ENCODE results near the gene SERPINA9. TPM values are rescaled to one million over a fixed set of nuclear protein-coding genes. Genes with fewer than 3 reads are reported as not detected.

Gene SERPINA9
- total RNA-seq, 2 experiments from 2014 or later = not detected

- Histone ChIP-seq H4K20me1 (ENCODE audit: insufficient read depth, low read length) (no peaks in the 10 kb centered on the region), H3K4me2 (ENCODE audit: low read length) (no peak overlapping the region), H3K4me1 (ENCODE audit: insufficient read depth, low read length, poor library complexity, severe bottlenecking) (no peaks in the 10 kb centered on the region), H3K79me2 (ENCODE audit: insufficient read depth, low read depth, low read length) (no peaks in the 10 kb centered on the region), H3K27ac (ENCODE audit: low read depth, low read length, poor library complexity, severe bottlenecking) (no peak overlapping the region), H3K9me2 (ENCODE audit: insufficient read depth, low read length) (no peaks in the 10 kb centered on the region), H3K9me3 (ENCODE audit: low read length) (no peaks in the 10 kb centered on the region), H2AFZ (ENCODE audit: low read length) (no peak overlapping the region), H3K36me3 (ENCODE audit: insufficient read depth, low read length) (no peaks in the 10 kb centered on the region), H3K4me3 (ENCODE audit: low read depth, low read length, poor library complexity, severe bottlenecking) (no peak overlapping the region)
- BruUV-seq (replicated peaks) = no TSS peak
- POLR2A ChIA-PET = no interaction called here
- CTCF ChIA-PET (ENCODE audit: unreplicated experiment) = no interaction called here
- intact Hi-C loops (cut with micrococcal nuclease; ENCODE audit: unreplicated experiment) = no loop called here
- DNase-seq (ENCODE audit: low spot score) = no peak
- TF ChIP-seq CTCF (conservative IDR thresholded peaks at IDR 0.05; ENCODE audit: low read length) = no peak
- no peak for TF ChIP-seq EZH2phosphoT487 (IDR thresholded peaks at IDR 0.05; ENCODE audit: borderline replicate concordance, low read depth, low read length)
Measured at GRCh38 chr14:94505641-94506040, 29.6 kb upstream of the SERPINA9 start.

DNA sequence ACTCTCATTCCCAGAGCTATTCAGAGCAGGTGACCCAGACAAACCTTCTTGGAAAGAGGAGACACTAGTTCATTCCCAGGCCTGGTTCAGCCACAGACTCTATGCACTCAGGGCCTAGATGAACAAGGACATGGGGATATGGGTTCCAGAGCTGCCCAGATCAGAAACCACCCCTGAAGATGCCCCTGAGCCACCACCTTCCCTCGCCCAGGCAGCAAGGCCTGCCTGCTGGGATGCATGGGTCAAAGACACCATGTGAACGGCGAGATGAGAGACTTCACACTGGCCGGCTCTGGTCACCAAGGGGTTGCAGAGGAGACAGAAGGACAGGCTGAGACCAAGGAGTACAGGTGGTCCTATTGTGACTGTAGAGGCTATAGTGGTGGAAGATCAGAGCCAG, 29.2 kb upstream of the SERPINA9 start:
- no peaks in the 10 kb centered on the region for H3K9me2 ChIP-seq (ENCODE audit: insufficient read depth, low read length)
- no peak for TF ChIP-seq CTCF (conservative IDR thresholded peaks at IDR 0.05; ENCODE audit: low read length)
- TF ChIP-seq EZH2phosphoT487 (IDR thresholded peaks at IDR 0.05; ENCODE audit: borderline replicate concordance, low read depth, low read length) = no peak
- no peaks in the 10 kb centered on the region for H3K36me3 ChIP-seq (ENCODE audit: insufficient read depth, low read length)
- H3K4me2 ChIP-seq (ENCODE audit: low read length) = no peak overlapping the region
- no peak overlapping the region for H3K4me3 ChIP-seq (ENCODE audit: low read depth, low read length, poor library complexity, severe bottlenecking)
- H3K27ac ChIP-seq (ENCODE audit: low read depth, low read length, poor library complexity, severe bottlenecking) = no peak overlapping the region
- no peak for DNase-seq (ENCODE audit: low spot score)
- no TSS peak for BruUV-seq (replicated peaks)
- H3K4me1 ChIP-seq (ENCODE audit: insufficient read depth, low read length, poor library complexity, severe bottlenecking) = no peaks in the 10 kb centered on the region
- H3K9me3 ChIP-seq (ENCODE audit: low read length) = no peaks in the 10 kb centered on the region
- ChIA-PET POLR2A (no interaction called here), CTCF (ENCODE audit: unreplicated experiment) (no interaction called here)
- H3K79me2 ChIP-seq (ENCODE audit: insufficient read depth, low read depth, low read length) = no peaks in the 10 kb centered on the region
- no peaks in the 10 kb centered on the region for H4K20me1 ChIP-seq (ENCODE audit: insufficient read depth, low read length)
- no peak overlapping the region for H2AFZ ChIP-seq (ENCODE audit: low read length)
- intact Hi-C loops (cut with micrococcal nuclease; ENCODE audit: unreplicated experiment) = no loop called here

GRCh38 chr14:94501588-94502516, 25.9 kb upstream of the SERPINA9 start:
- TF ChIP-seq EZH2phosphoT487 (IDR thresholded peaks at IDR 0.05; ENCODE audit: borderline replicate concordance, low read depth, low read length) (no peak), CTCF (conservative IDR thresholded peaks at IDR 0.05; ENCODE audit: low read length) (no peak)
- no peaks in the 10 kb centered on the region for H3K79me2 ChIP-seq (ENCODE audit: insufficient read depth, low read depth, low read length)
- H4K20me1 ChIP-seq (ENCODE audit: insufficient read depth, low read length) = no peaks in the 10 kb centered on the region
- intact Hi-C loops (cut with micrococcal nuclease; ENCODE audit: unreplicated experiment) = no loop called here
- ChIA-PET CTCF (ENCODE audit: unreplicated experiment) (no interaction called here), POLR2A (no interaction called here)
- H3K36me3 ChIP-seq (ENCODE audit: insufficient read depth, low read length) = no peaks in the 10 kb centered on the region
- no peak overlapping the region for H3K4me2 ChIP-seq (ENCODE audit: low read length)
- no peaks in the 10 kb centered on the region for H3K9me3 ChIP-seq (ENCODE audit: low read length)
- H3K4me3 ChIP-seq (ENCODE audit: low read depth, low read length, poor library complexity, severe bottlenecking) = no peak overlapping the region
- BruUV-seq (replicated peaks) = no TSS peak
- H3K9me2 ChIP-seq (ENCODE audit: insufficient read depth, low read length) = no peaks in the 10 kb centered on the region
- H3K4me1 ChIP-seq (ENCODE audit: insufficient read depth, low read length, poor library complexity, severe bottlenecking) = no peaks in the 10 kb centered on the region
- no peak overlapping the region for H3K27ac ChIP-seq (ENCODE audit: low read depth, low read length, poor library complexity, severe bottlenecking)
- DNase-seq (ENCODE audit: low spot score) = no peak
- no peak overlapping the region for H2AFZ ChIP-seq (ENCODE audit: low read length)
